ENCODE data around the gene HAT1. TPM values are rescaled to one million over a fixed set of nuclear protein-coding genes. Genes with fewer than 3 reads are reported as not detected.

HAT1 gene
- total RNA-seq, 1 donor: 25.3 TPM

DNA sequence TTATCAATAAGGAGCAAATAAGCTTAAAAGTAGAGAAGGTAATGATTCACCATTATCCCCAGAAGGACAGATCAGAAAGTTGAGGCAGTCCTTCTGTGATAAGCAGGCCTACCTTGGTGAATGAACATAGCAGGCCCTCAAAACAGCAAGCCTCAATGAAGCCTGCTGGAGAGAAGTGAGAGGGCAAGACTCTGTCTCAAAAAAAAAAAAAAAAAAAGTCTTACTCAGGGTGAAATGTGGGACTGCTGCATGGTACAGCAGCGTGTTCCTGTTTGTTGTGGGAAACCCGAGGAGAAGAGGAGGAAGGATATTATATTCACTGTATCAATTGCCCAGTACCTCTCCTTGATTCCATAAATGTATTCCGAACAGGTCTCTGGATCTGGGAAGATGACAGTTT, 8.7 kb upstream of the HAT1 start:
- DNase-seq (ENCODE audit: low read depth in 2 of 3, low spot score in 2 of 3): no peak

DNA sequence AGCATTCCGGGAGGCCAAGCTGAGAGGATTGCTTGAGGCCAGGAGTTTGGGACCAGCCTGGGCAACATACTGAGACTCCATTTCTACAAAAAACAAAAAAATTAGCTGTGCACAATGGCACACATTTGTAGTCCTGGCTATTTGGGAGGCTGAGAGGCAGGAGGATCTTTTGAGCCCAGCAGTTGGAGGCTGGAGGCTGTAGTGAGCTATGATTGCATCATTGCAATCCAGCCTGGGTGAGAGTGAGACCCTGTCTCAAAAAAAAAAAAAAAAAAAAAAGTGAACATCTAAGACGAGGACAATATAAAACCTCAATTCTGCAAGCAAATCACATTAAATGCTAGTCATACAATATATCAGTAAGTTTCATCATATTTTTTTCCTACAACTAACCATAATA, 2.8 kb upstream of the HAT1 start:
- no peak for DNase-seq (ENCODE audit: low read depth in 2 of 3, low spot score in 2 of 3)

DNA sequence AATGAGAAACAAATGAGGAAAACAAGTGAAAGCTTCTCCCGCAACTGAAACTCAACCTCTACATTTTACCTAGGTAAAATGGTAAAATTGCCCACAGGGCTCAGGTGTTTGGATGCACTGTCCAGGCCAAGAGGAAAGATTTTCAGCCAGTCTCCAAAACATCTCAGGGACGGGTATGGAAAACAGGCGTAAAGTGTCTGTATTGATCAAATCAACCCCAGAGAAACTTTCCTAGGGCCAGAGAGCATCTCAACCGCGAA, 361 bp upstream of the HAT1 start:
- DNase-seq (ENCODE audit: low read depth in 2 of 3, low spot score in 2 of 3): no peak

DNA sequence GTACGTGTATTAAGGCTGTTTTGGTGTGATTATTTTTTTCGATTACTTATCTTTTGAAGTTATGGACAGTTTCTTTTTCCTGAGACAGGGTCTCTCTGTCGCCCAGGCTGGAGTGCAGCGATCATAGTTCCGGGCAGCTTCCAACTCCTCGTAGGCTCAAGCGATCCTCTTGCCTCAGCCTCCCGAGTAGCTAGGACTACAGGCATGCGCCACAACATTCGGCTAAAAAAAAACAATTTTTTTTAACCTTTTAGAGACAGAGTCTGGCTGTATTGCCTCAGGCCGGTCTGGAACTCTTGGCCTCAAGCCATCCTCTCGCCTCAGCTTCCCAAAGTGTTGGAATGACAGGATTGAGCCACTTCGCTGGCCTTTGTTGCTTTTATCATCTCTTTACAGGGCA, 945 bp downstream of the HAT1 start:
- no peak for DNase-seq (ENCODE audit: low read depth in 2 of 3, low spot score in 2 of 3)

DNA sequence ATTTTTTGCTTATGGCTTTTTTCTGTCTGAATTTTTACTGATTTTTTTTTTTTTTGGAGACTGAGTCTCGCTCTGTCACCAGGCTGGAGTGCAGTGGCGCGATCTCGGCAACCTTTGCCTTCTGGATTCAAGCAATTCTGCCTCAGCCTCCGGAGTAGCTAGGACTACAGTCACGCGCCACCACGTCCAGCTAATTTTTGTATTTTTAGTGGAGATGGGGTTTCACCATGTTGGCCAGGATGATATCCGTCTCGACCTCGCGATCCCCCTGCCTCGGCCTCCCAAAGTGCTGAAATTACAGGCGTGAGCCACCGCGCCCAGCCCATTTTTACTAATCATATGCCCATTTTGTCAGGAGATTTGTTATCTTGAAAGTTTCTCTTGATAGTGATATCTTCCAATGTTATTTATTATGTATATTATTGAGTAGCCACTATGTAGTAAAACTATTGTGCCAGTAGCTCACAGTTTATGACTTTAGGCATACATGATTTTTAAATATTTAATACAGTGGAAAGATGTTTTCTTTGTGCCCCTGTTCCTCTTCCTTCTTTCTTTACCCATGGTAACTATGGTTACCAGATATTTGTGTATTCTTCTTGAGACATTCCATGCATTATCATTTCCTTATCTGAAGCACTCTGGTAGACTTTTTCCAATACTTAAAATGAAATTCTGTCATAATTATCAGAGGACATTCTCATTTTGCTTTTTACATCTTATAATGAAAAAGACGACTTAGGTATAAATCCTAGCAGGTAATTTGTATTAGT, 2.1 kb downstream of the HAT1 start:
- DNase-seq (ENCODE audit: low read depth in 2 of 3, low spot score in 2 of 3): peak in 1 of 3 donors; percentile 7

DNA sequence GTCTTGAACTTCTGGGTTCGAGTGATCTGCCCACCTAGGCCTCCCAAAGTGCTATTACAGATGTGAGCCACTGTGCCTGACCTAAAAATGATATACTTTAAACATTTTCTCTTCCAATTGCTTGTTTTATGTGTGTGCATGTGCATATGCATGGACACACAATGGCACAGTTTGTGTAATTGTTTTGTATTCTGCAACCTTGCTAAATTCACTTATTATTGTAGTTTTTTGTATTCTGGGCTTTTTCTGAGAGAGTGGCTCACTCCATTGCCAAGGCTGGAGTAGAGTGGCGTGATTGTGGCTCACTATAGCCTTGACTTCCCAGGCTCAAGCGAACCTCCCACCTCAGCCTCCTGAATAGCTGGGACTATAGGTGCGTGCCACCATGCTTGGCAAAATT, 8.1 kb downstream of the HAT1 start:
- no peak for DNase-seq (ENCODE audit: low read depth in 2 of 3, low spot score in 2 of 3)

DNA sequence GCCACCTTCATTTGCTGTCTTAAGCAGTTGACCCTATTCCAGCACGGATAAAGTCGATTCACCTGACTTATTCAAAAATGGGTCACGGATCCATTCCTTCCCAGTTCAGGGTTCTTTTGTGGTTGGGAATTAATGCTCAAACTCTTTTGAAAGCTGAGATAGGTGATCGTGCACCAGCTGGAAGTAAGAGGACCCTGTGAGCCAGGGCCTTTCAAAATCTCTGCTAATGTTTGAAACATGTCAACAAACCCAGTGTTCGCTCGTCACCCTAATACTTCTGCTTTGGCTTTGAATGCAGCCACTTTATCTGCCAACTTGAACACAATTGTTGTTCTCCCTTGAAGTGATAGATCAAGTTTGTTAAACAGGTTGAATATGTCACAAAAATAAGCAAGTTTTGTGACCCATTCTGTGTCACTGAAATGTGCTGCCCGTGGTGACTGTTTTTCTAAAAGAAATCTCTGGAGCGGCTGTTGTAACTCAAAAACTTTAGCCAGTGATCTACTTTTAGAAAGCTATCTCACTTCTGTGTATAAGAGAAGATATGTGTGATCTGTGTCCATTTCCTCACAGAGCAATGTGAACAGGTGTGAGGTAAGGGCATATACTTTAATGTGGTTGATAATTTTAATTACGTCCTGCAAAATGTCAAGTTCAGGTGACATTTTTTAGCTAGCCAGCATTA, 16.9 kb downstream of the HAT1 start:
- DNase-seq (ENCODE audit: low read depth in 2 of 3, low spot score in 2 of 3): no peak

DNA sequence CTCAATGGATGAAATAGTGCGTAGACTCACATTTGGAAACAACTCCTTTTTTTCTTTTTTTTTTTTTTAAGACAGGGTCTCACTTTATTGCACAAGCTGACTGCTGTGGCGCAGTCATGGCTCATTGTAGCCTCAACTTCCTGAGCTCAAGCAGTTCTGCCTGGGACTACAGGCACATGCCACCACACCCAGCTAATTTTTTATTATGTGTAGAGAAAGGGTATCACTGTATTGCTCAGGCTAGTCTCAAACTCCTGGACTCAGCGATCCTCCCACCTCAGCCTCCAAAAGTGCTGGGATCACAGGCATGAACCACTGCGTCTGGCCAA, 17.4 kb downstream of the HAT1 start:
- DNase-seq (ENCODE audit: low read depth in 2 of 3, low spot score in 2 of 3): no peak

DNA sequence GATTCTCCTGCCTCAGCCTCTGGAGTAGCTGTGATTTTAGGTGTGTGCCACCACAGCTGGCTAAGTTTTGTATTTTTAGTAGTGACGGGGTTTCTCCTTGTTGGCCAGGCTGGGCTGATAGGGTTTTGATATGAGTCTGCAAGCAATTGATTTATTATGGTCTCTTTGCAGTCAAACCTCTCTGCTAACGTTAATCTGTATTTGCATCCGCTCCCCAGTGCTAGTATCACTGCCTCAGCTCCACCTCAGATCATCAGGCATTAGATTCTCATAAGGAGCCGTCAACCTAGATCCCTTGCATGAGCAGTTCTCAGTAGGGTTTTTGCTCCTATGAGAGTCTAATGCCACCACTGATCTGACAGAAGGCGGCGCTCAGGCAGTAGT, 19.0 kb downstream of the HAT1 start:
- no peak for DNase-seq (ENCODE audit: low read depth in 2 of 3, low spot score in 2 of 3)

DNA sequence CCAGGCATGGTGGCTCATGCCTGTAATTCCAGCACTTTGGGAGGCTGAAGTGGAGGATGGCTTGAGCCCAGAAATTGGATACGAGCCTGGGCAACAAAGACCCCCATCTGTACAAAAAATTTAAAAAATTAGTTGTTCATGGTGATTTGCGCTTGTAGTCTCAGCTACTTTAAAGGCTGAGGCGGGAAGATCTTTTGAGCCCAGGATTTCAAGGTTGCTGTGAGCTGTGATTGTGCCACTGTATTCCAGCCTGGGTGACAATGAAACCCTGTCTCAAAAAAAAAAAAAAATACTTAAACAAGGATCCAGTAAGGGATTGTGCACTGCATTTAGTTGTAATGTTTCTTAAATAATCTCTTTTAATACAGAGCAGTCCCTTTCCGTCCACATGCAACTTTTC, 21.6 kb downstream of the HAT1 start:
- no peak for DNase-seq (ENCODE audit: low read depth in 2 of 3, low spot score in 2 of 3)

DNA sequence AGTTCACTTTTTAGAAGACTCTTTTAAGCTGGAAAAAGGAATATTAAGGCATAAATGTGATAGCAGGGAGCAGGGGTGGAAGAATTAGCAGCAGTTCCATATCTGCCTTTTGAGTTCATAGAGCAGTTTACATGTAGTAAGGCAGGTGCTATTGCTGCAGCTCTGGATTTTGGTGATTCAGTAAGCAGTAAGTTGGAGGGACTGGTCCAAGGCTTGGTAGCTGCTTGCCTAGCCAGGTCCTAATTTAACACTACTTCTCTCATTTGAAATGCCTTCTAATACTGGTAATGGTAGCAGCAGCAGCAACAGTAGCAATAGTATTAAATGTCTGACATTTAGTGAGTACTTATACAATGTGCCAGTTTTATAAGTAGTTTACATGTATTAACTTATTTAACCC, 30.0 kb downstream of the HAT1 start:
- no peak for DNase-seq (ENCODE audit: low read depth in 2 of 3, low spot score in 2 of 3)

DNA sequence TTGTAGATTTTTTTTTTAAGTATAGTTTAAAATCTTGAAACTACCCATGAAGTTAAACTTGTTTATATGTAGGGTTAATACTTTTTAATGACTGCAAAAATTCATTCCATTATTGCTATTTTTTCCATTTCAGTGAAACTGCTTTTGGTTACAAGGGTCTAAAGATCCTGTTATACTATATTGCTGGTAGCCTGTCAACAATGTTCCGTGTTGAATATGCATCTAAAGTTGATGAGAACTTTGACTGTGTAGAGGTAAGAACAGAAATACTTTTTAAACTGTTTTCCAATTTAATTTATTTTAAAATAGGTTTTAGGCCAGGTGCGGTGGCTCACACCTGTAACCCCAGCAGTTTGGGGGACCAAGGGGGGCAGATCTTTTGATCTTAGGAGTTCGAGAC, 30.5 kb downstream of the HAT1 start:
- DNase-seq (ENCODE audit: low read depth in 2 of 3, low spot score in 2 of 3): no peak

DNA sequence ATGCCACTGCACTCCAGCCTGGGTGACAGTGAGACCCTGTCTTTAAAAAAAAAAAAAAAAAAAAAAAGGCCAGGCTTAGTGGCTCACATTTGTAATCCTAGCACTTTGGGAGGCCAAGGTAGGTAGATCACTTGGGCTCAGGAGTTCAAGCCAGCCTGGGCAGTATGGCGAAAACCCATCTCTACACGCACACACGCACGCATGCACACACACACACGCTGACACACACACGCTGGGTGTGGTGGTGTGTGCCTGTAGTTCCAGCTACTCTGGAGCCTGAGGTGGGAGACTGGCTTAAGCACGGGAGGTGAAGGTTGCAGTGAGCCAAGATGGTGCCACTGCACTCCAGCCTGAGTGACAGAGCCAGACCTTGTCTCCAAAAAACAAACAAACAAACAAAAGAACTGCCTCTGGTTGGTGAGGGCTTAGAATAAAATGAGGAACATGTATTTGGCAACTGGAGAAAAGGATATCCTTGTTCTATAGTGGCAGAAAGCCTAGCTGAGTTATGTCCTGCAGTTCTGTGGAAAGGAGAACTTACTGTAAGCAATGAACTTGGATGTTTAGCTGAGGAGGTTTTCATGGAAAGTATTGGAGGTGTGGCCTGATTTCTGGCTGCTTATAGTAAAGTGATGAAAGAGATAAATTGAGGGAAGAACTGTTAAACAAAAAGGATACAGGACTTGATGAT, 34.0 kb downstream of the HAT1 start:
- peak in 1 of 3 donors; percentile 44 for DNase-seq (ENCODE audit: low read depth in 2 of 3, low spot score in 2 of 3)

DNA sequence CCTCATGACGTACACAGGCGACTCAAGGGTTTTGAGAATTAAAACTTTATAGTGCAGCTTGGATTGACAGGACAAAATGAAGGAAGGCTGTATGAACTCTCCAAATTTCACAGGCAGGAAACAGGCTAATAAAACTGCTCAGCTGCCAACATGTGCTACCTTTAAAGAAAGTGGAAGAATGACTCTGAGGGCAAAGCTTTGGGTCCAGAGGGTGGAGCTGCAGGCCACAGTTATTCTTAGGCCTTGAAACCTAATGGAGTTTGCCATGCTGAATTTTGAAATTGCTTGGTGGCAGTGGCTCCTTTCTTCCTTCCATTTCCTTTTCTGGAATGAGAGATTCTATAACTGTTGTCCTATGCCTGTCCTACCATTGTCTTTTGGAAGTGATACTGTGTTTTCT, 34.8 kb downstream of the HAT1 start:
- peak in 1 of 3 donors; percentile 15 for DNase-seq (ENCODE audit: low read depth in 2 of 3, low spot score in 2 of 3)

DNA sequence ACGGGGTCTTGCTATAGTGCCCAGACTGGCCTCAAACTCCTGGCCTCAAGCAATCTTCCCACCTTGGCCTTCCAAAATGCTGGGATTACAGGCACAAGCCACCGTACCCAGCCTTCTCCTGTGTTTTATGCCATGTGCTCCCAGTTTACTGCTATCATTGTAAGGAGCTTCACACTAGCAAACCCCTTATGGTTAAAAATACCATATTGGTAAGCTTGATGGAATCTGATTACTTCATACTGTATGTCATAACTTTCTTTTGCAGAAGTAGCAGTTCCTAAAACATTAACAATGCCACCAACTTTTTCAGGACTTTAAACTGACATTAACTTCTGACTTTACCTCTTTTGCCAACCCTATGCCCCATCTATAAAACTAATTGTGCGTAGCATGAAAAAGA, 36.2 kb downstream of the HAT1 start:
- DNase-seq (ENCODE audit: low read depth in 2 of 3, low spot score in 2 of 3): no peak

DNA sequence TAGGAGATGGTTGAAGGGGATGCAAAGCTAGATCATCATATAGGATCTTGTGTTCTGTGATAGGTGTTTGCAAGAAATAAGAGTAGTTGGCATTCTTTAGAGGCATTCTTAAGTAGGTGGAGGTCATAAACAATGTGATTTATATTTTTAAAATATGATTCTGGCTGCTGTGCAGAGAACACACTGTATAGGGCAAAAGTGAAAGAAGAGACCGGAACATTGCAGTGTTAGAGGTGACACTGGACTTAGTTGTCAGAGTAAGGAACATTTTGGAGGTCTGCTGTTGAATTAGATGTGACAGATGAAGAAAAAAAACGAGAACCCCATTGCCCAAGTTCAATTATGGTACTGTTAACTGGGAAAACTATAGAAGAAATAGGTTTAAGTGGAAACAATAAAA, 37.7 kb downstream of the HAT1 start:
- DNase-seq (ENCODE audit: low read depth in 2 of 3, low spot score in 2 of 3): no peak

DNA sequence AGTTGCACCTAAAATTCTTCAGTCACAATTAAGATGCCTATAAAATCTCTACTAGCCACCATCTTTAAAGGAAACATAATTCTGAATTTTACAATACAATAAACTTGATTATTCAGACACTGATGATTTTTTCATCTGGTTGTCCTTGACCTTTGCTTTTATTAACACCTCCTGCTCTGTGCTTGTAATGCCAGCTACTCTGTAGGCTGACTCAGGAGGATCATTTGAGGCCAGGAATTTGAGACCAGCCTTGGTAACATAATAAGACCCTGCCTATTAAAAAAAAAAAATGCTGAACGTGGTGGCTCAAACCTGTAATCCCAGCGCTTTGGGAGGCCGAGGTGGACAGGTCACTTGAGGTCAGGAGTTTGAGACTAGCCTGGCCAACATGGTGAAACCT, 38.3 kb downstream of the HAT1 start:
- DNase-seq (ENCODE audit: low read depth in 2 of 3, low spot score in 2 of 3): no peak

DNA sequence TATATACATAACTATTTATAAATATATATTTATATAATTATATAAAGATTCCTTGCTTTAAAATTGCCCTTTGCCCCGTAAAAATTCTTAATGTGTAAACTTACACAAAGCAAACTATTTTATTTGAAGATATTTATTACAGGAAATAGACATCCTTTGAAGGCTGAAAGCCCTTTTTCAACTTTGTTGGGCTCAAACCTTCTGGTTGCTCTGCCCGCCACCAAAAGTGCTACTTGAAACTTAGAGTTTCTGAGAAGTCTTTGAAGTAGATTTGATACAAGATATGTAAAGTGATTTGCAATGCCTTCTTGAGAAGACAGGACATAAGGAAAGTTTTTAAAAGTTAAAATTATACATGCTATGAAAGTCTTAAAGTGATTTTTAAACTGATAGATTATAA, 40.9 kb downstream of the HAT1 start:
- DNase-seq (ENCODE audit: low read depth in 2 of 3, low spot score in 2 of 3): no peak

DNA sequence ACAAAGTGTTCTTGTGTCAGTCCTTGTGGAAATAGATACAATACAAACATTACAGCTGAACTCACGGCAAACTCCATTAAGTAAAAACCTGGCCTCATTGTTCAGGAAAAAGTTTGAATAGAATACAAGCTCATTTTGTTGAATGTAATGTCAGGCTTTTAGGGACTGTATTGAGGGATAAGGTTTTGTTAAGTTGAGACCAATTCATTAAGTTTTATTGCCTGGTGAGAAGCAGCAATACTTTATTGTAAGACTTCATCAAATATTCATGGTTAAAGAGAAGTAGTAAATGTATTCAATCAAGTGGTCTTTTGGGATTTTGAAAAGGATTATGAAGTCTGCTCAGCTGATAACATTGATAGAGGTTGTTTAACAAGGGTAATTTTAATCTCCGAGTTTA, 42.0 kb downstream of the HAT1 start:
- DNase-seq (ENCODE audit: low read depth in 2 of 3, low spot score in 2 of 3): no peak

DNA sequence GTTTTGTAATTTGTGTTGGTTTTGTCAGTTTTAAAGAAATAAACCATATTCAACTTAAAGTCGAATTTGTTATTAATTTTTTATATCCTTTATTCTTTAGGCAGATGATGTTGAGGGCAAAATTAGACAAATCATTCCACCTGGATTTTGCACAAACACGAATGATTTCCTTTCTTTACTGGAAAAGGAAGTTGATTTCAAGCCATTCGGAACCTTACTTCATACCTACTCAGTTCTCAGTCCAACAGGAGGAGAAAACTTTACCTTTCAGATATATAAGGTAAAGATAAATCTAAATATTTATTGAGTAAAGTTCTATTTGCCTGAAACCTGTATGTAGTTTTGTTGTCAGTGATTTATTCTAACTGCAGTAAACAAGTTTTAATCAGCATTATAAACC, 43.0 kb downstream of the HAT1 start:
- no peak for DNase-seq (ENCODE audit: low read depth in 2 of 3, low spot score in 2 of 3)

DNA sequence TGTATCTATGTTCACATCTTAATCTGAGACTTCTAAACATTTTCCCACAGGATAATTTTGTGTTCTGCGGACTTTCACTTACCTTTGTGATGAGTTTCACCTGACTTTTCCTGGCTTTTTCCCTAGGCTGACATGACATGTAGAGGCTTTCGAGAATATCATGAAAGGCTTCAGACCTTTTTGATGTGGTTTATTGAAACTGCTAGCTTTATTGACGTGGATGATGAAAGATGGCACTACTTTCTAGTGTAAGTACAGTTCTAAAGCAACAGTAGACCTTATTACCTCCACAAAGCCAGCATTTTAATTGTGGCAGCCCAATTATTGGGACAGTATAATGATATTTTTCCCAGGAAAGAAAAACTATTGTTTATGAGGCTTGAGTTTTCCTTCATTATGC, 43.4 kb downstream of the HAT1 start:
- DNase-seq (ENCODE audit: low read depth in 2 of 3, low spot score in 2 of 3): no peak

DNA sequence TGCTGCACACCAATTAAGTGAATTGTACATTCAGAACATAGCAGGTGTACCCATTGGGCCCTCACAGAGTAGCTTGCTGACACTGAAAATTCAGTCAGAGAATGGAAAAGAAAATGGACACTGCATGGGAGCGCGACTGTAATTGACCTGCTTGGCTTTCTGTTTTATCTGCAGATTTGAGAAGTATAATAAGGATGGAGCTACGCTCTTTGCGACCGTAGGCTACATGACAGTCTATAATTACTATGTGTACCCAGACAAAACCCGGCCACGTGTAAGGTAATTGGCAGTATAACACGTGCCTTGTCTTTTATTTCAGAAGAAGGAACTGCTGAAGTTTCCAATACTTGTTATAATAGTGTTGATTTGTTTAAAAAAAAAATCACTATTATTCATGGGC, 44.0 kb downstream of the HAT1 start:
- no peak for DNase-seq (ENCODE audit: low read depth in 2 of 3, low spot score in 2 of 3)

DNA sequence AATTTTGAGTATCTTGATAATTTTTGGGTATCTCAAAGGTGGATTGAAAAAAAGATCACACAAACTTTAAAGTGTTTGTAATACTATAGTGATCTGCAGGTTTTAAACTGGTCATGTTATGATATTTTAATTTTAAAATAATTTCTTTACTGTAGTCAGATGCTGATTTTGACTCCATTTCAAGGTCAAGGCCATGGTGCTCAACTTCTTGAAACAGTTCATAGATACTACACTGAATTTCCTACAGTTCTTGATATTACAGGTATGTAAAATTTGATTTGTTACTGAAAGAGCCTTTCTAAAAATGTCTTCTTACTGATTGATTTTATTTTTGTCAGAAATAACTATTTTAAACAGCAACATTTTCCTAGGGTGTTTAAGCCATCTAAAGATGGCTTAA, 44.4 kb downstream of the HAT1 start:
- DNase-seq (ENCODE audit: low read depth in 2 of 3, low spot score in 2 of 3): no peak

Measured in hematopoietic multipotent progenitor cell (in vitro differentiated cells).